OCI-LY7 (cell line): ENCODE measurements around the gene TNKS1BP1. TPM values are rescaled to one million over a fixed set of nuclear protein-coding genes. Genes with fewer than 3 reads are reported as not detected.

Source experiments
- BruUV-seq: library from RNA; stranded (reverse); fragments of 400-500 nt; replicated peaks from 2 replicates; lab custom pipeline; 2021; lab: Mats Ljungman, UMichigan
- CTCF ChIA-PET: fragments of 300-600 bp; sonication (Branson Sonifier 250); formaldehyde crosslinking; loops from one replicate; lab custom pipeline; 2022; ENCODE audit warnings: antibody characterized with exemption; ENCODE audit not compliant: unreplicated experiment; lab: Charles Lee
- POLR2A ChIA-PET: fragments of 300-600 bp; sonication (Branson Sonifier 250); formaldehyde crosslinking; loops from one replicate; lab custom pipeline; 2022; ENCODE audit warnings: antibody characterized with exemption; lab: Charles Lee
- DNase-seq: peaks from one replicate; pipeline ENCODE4 v3.0.0-alpha.2; 2015; ENCODE audit warnings: low spot score
- H2AFZ ChIP-seq: fragments of 200-600 bp; sonication (generic), shearing (Covaris generic); 2 replicates; pipeline ENCODE4 v1.6.1; 2014; ENCODE audit warnings: mild to moderate bottlenecking, antibody characterized with exemption, low read length, moderate library complexity
- H3K27ac ChIP-seq: fragments of 200-600 bp; sonication (generic); 2 replicates; pipeline ENCODE4 v1.5.1; 2014; ENCODE audit warnings: mixed run types, low read depth, mild to moderate bottlenecking, moderate library complexity, low read length, inconsistent platforms; ENCODE audit not compliant: poor library complexity, severe bottlenecking
- H3K36me3 ChIP-seq: fragments of 200-600 bp; sonication (generic); 2 replicates; pipeline ENCODE4 v1.6.1; 2014; ENCODE audit warnings: mild to moderate bottlenecking, antibody characterized with exemption, low read length, moderate library complexity, mixed read lengths; ENCODE audit not compliant: insufficient read depth
- H3K4me1 ChIP-seq: fragments of 200-600 bp; sonication (generic); 2 replicates; pipeline ENCODE4 v1.5.1; 2014; ENCODE audit warnings: mild to moderate bottlenecking, low read length; ENCODE audit not compliant: insufficient read depth, poor library complexity, severe bottlenecking
- H3K4me2 ChIP-seq: fragments of 200-600 bp; sonication (generic); 2 replicates; pipeline ENCODE4 v1.6.1; 2014; ENCODE audit warnings: mild to moderate bottlenecking, low read length
- H3K4me3 ChIP-seq: fragments of 200-600 bp; sonication (generic); 2 replicates; pipeline ENCODE4 v1.5.1; 2014; ENCODE audit warnings: mild to moderate bottlenecking, low read depth, low read length; ENCODE audit not compliant: poor library complexity, severe bottlenecking
- H3K79me2 ChIP-seq: fragments of 200-600 bp; sonication (generic); 2 replicates; pipeline ENCODE4 v1.6.1; 2016; ENCODE audit warnings: low read depth, mild to moderate bottlenecking, low read length, moderate library complexity, mixed read lengths; ENCODE audit not compliant: insufficient read depth
- H3K9me2 ChIP-seq: fragments of 200-600 bp; sonication (generic); 2 replicates; pipeline ENCODE4 v1.6.1; 2016; ENCODE audit warnings: mild to moderate bottlenecking, low read length, mixed read lengths; ENCODE audit not compliant: insufficient read depth
- H3K9me3 ChIP-seq: fragments of 200-600 bp; sonication (generic); 2 replicates; pipeline ENCODE4 v1.6.1; 2014; ENCODE audit warnings: mild to moderate bottlenecking, mixed run types, low read length, mixed read lengths
- H4K20me1 ChIP-seq: fragments of 200-600 bp; sonication (generic); 2 replicates; pipeline ENCODE4 v1.6.1; 2014; ENCODE audit warnings: mild to moderate bottlenecking, antibody characterized with exemption, low read length, moderate library complexity, mixed read lengths; ENCODE audit not compliant: insufficient read depth
- EZH2phosphoT487 ChIP-seq: fragments of 200-600 bp; sonication (generic); IDR thresholded peaks from 2 replicates; pipeline ENCODE4 v1.6.1; 2018; ENCODE audit warnings: low read depth, borderline replicate concordance, mild to moderate bottlenecking, mixed run types, antibody characterized with exemption, low read length, moderate library complexity, mixed read lengths
- intact Hi-C: fragments of 100-400 bp; cut with micrococcal nuclease; formaldehyde crosslinking; loops from one replicate; pipeline ENCODE4 v1.10.0; 2022; ENCODE audit not compliant: unreplicated experiment
- total RNA-seq, 2 experiments: library from RNA; depleted of rRNA in 1 of 2; stranded (reverse); fragments of >200 nt in 1 of 2; shearing (Covaris generic) in 1 of 2; gene quantifications; 2 replicates each; pipeline ENCODE4 v1.2.3, GENCODE V29; 2014 to 2022
- TF ChIP-seq, protein P1 (sequence below): fragments of 200-600 bp; sonication (generic); conservative IDR thresholded peaks from 2 replicates; pipeline ENCODE4 v1.5.1; 2014; ENCODE audit warnings: mild to moderate bottlenecking, antibody characterized with exemption, low read length, moderate library complexity, mixed read lengths

Gene TNKS1BP1
- total RNA-seq, 2 experiments from 2014 or later: 5.3 to 16.4 TPM

DNA sequence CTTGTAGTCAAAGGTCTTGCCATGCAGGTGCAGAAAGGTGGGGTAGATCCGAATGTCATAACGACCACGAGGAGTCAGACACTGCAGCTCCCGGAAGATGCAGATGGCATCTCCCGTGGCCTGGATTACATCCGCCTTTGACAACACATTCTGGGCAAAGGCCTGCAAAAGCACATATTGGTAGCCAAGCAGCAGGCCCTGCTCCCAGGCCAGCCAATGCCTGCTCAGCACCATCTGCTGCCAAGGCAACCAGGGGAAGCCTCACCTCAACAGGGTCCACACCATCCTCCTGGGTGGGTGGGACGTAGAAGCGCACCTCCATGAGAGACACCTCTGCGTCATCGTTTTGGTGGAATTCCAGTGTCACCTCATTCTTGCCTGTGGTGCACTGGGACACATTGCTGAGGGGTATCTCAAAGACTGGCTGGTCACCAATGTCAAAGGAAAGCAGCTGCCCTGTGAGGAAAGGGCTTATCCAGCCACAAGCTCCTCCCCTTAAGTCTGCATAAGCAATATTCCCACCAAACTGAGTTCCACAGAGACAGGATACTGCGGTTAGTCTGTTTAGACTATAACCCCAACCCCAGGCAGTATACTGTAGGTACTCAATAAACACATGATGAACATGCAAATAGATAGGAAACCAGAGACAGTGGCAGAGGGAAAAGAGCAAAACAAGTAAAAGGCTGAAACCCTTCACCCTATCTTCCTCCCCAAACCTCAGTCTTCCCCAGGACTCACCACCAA is 8.1 kb upstream of the TNKS1BP1 start:
- intact Hi-C loops: no loop called here
- CTCF ChIA-PET: no interaction called here
- Histone ChIP-seq H3K36me3 (peaks cover 67% of the 10 kb centered on the region), H3K4me1 (peaks cover 25% of the 10 kb centered on the region), H3K9me2 (no peaks in the 10 kb centered on the region), H3K9me3 (no peaks in the 10 kb centered on the region), H3K79me2 (peaks cover 33% of the 10 kb centered on the region), H3K4me3 (no peak overlapping the region), H2AFZ (no peak overlapping the region), H3K4me2 (peak overlapping the region; percentile 94; the same call in 1 of the 2 replicates), H4K20me1 (no peaks in the 10 kb centered on the region; the same call in 1 of the 2 replicates), H3K27ac (no peak overlapping the region)
- POLR2A ChIA-PET: interaction anchor here (4.9 kb wide), 1 partner anchor 7 kb away, joined by 57 read pairs; the partner anchor contains the start of gene TNKS1BP1
- DNase-seq: no peak
- TSS peak; percentile 76 for BruUV-seq
- TF ChIP-seq EZH2phosphoT487: no peak
- TF ChIP-seq, protein P1, sequence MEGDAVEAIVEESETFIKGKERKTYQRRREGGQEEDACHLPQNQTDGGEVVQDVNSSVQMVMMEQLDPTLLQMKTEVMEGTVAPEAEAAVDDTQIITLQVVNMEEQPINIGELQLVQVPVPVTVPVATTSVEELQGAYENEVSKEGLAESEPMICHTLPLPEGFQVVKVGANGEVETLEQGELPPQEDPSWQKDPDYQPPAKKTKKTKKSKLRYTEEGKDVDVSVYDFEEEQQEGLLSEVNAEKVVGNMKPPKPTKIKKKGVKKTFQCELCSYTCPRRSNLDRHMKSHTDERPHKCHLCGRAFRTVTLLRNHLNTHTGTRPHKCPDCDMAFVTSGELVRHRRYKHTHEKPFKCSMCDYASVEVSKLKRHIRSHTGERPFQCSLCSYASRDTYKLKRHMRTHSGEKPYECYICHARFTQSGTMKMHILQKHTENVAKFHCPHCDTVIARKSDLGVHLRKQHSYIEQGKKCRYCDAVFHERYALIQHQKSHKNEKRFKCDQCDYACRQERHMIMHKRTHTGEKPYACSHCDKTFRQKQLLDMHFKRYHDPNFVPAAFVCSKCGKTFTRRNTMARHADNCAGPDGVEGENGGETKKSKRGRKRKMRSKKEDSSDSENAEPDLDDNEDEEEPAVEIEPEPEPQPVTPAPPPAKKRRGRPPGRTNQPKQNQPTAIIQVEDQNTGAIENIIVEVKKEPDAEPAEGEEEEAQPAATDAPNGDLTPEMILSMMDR: no peak

DNA sequence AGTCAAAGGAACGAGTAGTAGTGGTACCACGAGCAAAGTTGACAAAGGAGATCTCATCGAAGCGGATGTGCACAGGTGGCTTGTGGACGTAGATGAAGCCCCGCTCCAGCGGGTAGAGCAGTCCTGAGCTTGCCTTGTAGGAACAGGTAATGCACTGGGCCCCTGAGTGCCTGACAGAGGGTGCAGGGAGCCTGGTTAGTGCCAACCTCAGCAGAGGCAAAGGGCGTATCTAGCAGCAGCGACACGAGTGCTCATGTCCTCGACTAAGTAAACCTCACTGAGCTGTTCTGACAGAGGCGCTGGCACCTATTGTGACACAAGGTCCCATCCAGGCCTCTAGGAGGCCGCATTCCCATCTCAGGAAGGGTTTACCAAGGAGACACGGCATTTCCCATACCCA is 7.0 kb upstream of the TNKS1BP1 start:
- Histone ChIP-seq H3K36me3 (peaks cover 79% of the 10 kb centered on the region), H3K79me2 (peaks cover 33% of the 10 kb centered on the region), H3K9me2 (no peaks in the 10 kb centered on the region), H3K4me2 (no peak overlapping the region), H3K4me3 (no peak overlapping the region), H4K20me1 (no peaks in the 10 kb centered on the region; the same call in 1 of the 2 replicates), H3K4me1 (peaks cover 26% of the 10 kb centered on the region), H3K27ac (no peak overlapping the region), H3K9me3 (no peaks in the 10 kb centered on the region), H2AFZ (no peak overlapping the region)
- no peak for DNase-seq
- intact Hi-C loops: no loop called here
- TF ChIP-seq, protein P1: no peak
- TF ChIP-seq EZH2phosphoT487: no peak
- CTCF ChIA-PET: no interaction called here
- no TSS peak for BruUV-seq
- POLR2A ChIA-PET: no interaction called here

DNA sequence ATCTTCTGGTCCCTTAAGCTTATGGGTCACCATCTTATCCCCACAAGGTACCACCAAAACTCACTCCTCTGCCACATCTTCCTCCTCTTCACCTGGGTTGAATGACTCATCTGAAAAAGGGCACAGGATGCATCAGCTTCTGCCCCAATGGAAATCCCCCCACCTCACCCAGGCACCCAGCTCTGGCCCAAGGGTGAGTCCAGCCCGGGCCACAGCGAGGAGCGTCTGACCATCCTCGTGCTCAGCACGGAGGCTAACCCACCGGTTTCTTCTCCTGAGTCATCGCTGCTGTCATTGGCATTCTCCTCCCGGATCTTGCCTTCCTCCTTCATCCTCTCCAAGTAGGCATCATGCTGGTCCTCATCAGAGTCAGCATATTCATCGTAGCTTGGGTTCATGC is 5.3 kb upstream of the TNKS1BP1 start:
- Histone ChIP-seq H3K9me3 (no peaks in the 10 kb centered on the region), H3K4me1 (peaks cover 35% of the 10 kb centered on the region), H3K4me3 (no peak overlapping the region), H2AFZ (no peak overlapping the region), H3K9me2 (no peaks in the 10 kb centered on the region), H4K20me1 (no peaks in the 10 kb centered on the region; the same call in 1 of the 2 replicates), H3K36me3 (peaks cover 94% of the 10 kb centered on the region), H3K27ac (no peak overlapping the region), H3K79me2 (peaks cover 24% of the 10 kb centered on the region), H3K4me2 (no peak overlapping the region)
- CTCF ChIA-PET: no interaction called here
- DNase-seq: no peak
- POLR2A ChIA-PET: interaction anchor here (0.6 kb wide), 1 partner anchor 89 kb away, joined by 3 read pairs; no protein-coding TSS in a partner anchor
- no TSS peak for BruUV-seq
- intact Hi-C loops: no loop called here
- TF ChIP-seq, protein P1: no peak
- TF ChIP-seq EZH2phosphoT487: no peak
